ENCODE data around the gene TBKBP1. TPM values are rescaled to one million over a fixed set of nuclear protein-coding genes. Genes with fewer than 3 reads are reported as not detected.
"Not testable (repeated sequence)": the region's sequence is repeated elsewhere in the genome, so short reads cannot be mapped to it uniquely, and the experiment has no call there.

The TBKBP1 gene
- total RNA-seq, 1 donor from 2014 or later: 14.2 TPM

GRCh38 chr17:47736501-47737495, 42.8 kb downstream of the TBKBP1 start:
- intact Hi-C loops (cut with DNase I): no loop called here
- peak; percentile 50 for DNase-seq (ENCODE audit: missing footprints)
- no peak for ATAC-seq

- intact Hi-C loops (cut with DNase I): no loop called here
- ATAC-seq: no peak
- DNase-seq (ENCODE audit: missing footprints): no peak
These were observed 44.2 kb downstream of the TBKBP1 start for GRCh38 chr17:47738178-47738577.

- peak; percentile 25 for DNase-seq (ENCODE audit: missing footprints)
- intact Hi-C loops (cut with DNase I): no loop called here
- ATAC-seq: no peak
These were observed 45.2 kb downstream of the TBKBP1 start for GRCh38 chr17:47739150-47739549.

- intact Hi-C loops (cut with DNase I): loop anchor here (10.0 kb wide), 1 partner anchor 75 kb away; no protein-coding TSS in a partner anchor
- ATAC-seq: not testable (repeated sequence)
- DNase-seq (ENCODE audit: missing footprints): peak; percentile 42
These were observed 46.0 kb downstream of the TBKBP1 start for GRCh38 chr17:47739945-47740344.

GRCh38 chr17:47741109-47741792, 47.3 kb downstream of the TBKBP1 start:
- DNase-seq (ENCODE audit: missing footprints) (no peak), ATAC-seq (no peak)
- intact Hi-C loops (cut with DNase I): loop anchor here (10.0 kb wide), 1 partner anchor 76 kb away; no protein-coding TSS in a partner anchor

- intact Hi-C loops (cut with DNase I): loop anchor here (10.0 kb wide), 1 partner anchor 77 kb away; no protein-coding TSS in a partner anchor
These were observed 47.8 kb downstream of the TBKBP1 start for GRCh38 chr17:47741793-47742145.

GRCh38 chr17:47742319-47743181, 48.6 kb downstream of the TBKBP1 start:
- ATAC-seq: no peak
- DNase-seq (ENCODE audit: missing footprints): no peak
- intact Hi-C loops (cut with DNase I): loop anchor here (10.0 kb wide), 1 partner anchor 78 kb away; no protein-coding TSS in a partner anchor

More at GRCh38 chr17:47741793-47742145, 47.8 kb downstream of the TBKBP1 start:
- no peak for ATAC-seq
- no peak for DNase-seq (ENCODE audit: missing footprints)

- no peak for ATAC-seq
- DNase-seq (ENCODE audit: missing footprints): no peak
- intact Hi-C loops (cut with DNase I): loop anchor here (10.0 kb wide), 1 partner anchor 80 kb away; no protein-coding TSS in a partner anchor
These were observed 50.4 kb downstream of the TBKBP1 start for GRCh38 chr17:47744168-47745036.

GRCh38 chr17:47745037-47745380, 51.0 kb downstream of the TBKBP1 start:
- peak; percentile 68 for DNase-seq (ENCODE audit: missing footprints)
- peak; percentile 28 for ATAC-seq
- intact Hi-C loops (cut with DNase I): loop anchor here (10.0 kb wide), 1 partner anchor 80 kb away; no protein-coding TSS in a partner anchor

- no peak for DNase-seq (ENCODE audit: missing footprints)
- intact Hi-C loops (cut with DNase I): no loop called here
- ATAC-seq: no peak
These were observed 57.5 kb downstream of the TBKBP1 start for GRCh38 chr17:47751471-47751870.

GRCh38 chr17:47757386-47757785, 63.4 kb downstream of the TBKBP1 start:
- ATAC-seq: no peak
- DNase-seq (ENCODE audit: missing footprints): no peak

GRCh38 chr17:47760409-47761140, 66.6 kb downstream of the TBKBP1 start:
- no peak for ATAC-seq
- intact Hi-C loops (cut with DNase I): no loop called here
- DNase-seq (ENCODE audit: missing footprints): no peak

More at GRCh38 chr17:47757386-47757785, 63.4 kb downstream of the TBKBP1 start:
- intact Hi-C loops (cut with DNase I): no loop called here

Other genes with a start within 250 kb of the TBKBP1 start
- 83.9 TPM for gene NPEPPS, start 163.1 kb upstream of the TBKBP1 start, total RNA-seq
- gene KPNB1, start 44.2 kb upstream of the TBKBP1 start, total RNA-seq: 166 TPM
- 0.27 TPM for gene TBX21, start 39.1 kb downstream of the TBKBP1 start, total RNA-seq
- gene OSBPL7, start 127.6 kb downstream of the TBKBP1 start, total RNA-seq: 5.4 TPM
- 54.9 TPM for gene MRPL10, start 137.4 kb downstream of the TBKBP1 start, total RNA-seq
- gene LRRC46, start 137.5 kb downstream of the TBKBP1 start, total RNA-seq: 0.30 TPM
- gene SCRN2, start 147.1 kb downstream of the TBKBP1 start, total RNA-seq: 27.0 TPM
- 0.19 TPM for gene SP6, start 157.0 kb downstream of the TBKBP1 start, total RNA-seq
- 11.7 TPM for gene SP2, start 202.1 kb downstream of the TBKBP1 start, total RNA-seq
- 27.8 TPM for gene PNPO, start 247.4 kb downstream of the TBKBP1 start, total RNA-seq

Data from Right ventricle myocardium inferior (tissue), 1 donor.